ENCODE measurements around the gene MITF. TPM values are rescaled to one million over a fixed set of nuclear protein-coding genes. Genes with fewer than 3 reads are reported as not detected.

The MITF gene
- total and polyA plus RNA-seq, 2 donors (not counting 1 experiment from before 2014, with no cell fraction given), result 0.10 TPM; not detected in 1

DNA sequence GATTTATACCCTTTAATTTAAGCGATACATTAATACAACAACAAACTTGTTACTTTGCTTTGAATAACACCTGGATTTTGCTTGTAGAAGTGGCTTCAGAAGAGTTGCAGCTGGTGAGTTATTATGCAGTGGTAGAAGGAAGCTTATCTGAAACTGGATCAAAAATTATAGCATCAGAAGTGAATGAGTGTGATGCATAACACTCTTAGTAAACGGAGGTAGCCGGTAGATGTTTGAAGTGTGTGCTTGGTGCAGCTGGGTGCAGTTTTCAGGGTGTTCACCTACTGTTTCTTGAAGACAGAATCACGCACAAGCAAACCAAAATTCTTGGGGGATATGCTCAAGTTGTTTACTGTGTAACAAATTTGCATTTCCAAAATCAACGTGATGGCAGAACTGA is 103.1 kb downstream of the MITF start:
- 78% methylated on average over 3 of the region's 5 CpGs for WGBS (ENCODE audit: insufficient coverage)
- H3K9me3 ChIP-seq (ENCODE audit: control extremely low read depth in 1 of 3, control insufficient read depth in 2 of 3, insufficient read depth in 1 of 3, low read length in 2 of 3), result no peaks in the 10 kb centered on the region
- Mint-ChIP-seq H3K4me3 (no peak overlapping the region), H3K4me1 (no peaks in the 10 kb centered on the region), H3K9me3 (ENCODE audit: insufficient read depth) (no peaks in the 10 kb centered on the region), H3K27ac (no peak overlapping the region), H3K27me3 (peaks cover 6% of the 10 kb centered on the region)
- TF ChIP-seq CTCF (IDR thresholded peaks at IDR 0.05), result no peak
- no peak for ATAC-seq (ENCODE audit: low read depth)
- ChIA-PET POLR2A (no interaction called here), CTCF (no interaction called here)
- no peak for DNase-seq
- H3K79me2 ChIP-seq (ENCODE audit: control insufficient read depth, insufficient read depth, low read length), result no peaks in the 10 kb centered on the region
- no peaks in the 10 kb centered on the region for H3K4me1 ChIP-seq (ENCODE audit: control insufficient read depth in 2 of 2, insufficient read depth in 2 of 2, low read length in 2 of 2)
- no peak overlapping the region for H3K27ac ChIP-seq (ENCODE audit: low read length in 2 of 2)
- intact Hi-C loops (cut with micrococcal nuclease), result no loop called here
- no peaks in the 10 kb centered on the region for H3K36me3 ChIP-seq (replicated peaks in 1 of 2; ENCODE audit: control extremely low read depth in 1 of 2, control insufficient read depth in 1 of 2, extremely low read depth in 1 of 2, insufficient read depth in 2 of 2, low read length in 1 of 2)
- no peaks in the 10 kb centered on the region for H4K20me1 ChIP-seq (ENCODE audit: control insufficient read depth, insufficient read depth, low read length, poor library complexity, severe bottlenecking)
- H2AFZ ChIP-seq (ENCODE audit: insufficient read depth, low read depth, low read length, poor library complexity, severe bottlenecking), result no peak overlapping the region
- H3K9ac ChIP-seq (ENCODE audit: low read length), result no peak overlapping the region
- no peak overlapping the region for H3K4me2 ChIP-seq (replicated peaks; ENCODE audit: low read depth, low read length, poor library complexity, severe bottlenecking)
- H3K4me3 ChIP-seq (ENCODE audit: control extremely low read depth in 1 of 5, extremely low read depth in 1 of 5, insufficient read depth in 1 of 5, low read depth in 2 of 5, low read length in 4 of 5), result no peak overlapping the region
- H3K27me3 ChIP-seq (replicated peaks in 1 of 4; ENCODE audit: control extremely low read depth in 1 of 4, control insufficient read depth in 3 of 4, insufficient read depth in 4 of 4, low read length in 3 of 4), result no peaks in the 10 kb centered on the region

GRCh38 chr3:69842789-69843188 is 103.5 kb downstream of the MITF start:
- ATAC-seq (ENCODE audit: low read depth) (no peak), DNase-seq (no peak)
- Mint-ChIP-seq H3K9me3 (ENCODE audit: insufficient read depth) (no peaks in the 10 kb centered on the region), H3K27me3 (peaks cover 6% of the 10 kb centered on the region), H3K4me1 (no peaks in the 10 kb centered on the region), H3K27ac (no peak overlapping the region), H3K4me3 (no peak overlapping the region)
- no peaks in the 10 kb centered on the region for H3K4me1 ChIP-seq (ENCODE audit: control insufficient read depth in 2 of 2, insufficient read depth in 2 of 2, low read length in 2 of 2)
- no peak for TF ChIP-seq CTCF (IDR thresholded peaks at IDR 0.05)
- no peak for TF ChIP-seq EZH2 (IDR thresholded peaks at IDR 0.05; ENCODE audit: borderline replicate concordance, insufficient read depth, low read depth, low read length, poor library complexity, severe bottlenecking)
- no peaks in the 10 kb centered on the region for H3K27me3 ChIP-seq (replicated peaks in 1 of 4; ENCODE audit: control extremely low read depth in 1 of 4, control insufficient read depth in 3 of 4, insufficient read depth in 4 of 4, low read length in 3 of 4)
- ChIA-PET POLR2A (no interaction called here), CTCF (no interaction called here)
- no peaks in the 10 kb centered on the region for H4K20me1 ChIP-seq (ENCODE audit: control insufficient read depth, insufficient read depth, low read length, poor library complexity, severe bottlenecking)
- no CpG with 5 or more reads among the region's 3 CpGs for WGBS (ENCODE audit: insufficient coverage)
- no peak overlapping the region for H3K4me3 ChIP-seq (ENCODE audit: control extremely low read depth in 1 of 5, extremely low read depth in 1 of 5, insufficient read depth in 1 of 5, low read depth in 2 of 5, low read length in 4 of 5)
- no peaks in the 10 kb centered on the region for H3K36me3 ChIP-seq (replicated peaks in 1 of 2; ENCODE audit: control extremely low read depth in 1 of 2, control insufficient read depth in 1 of 2, extremely low read depth in 1 of 2, insufficient read depth in 2 of 2, low read length in 1 of 2)
- intact Hi-C loops (cut with micrococcal nuclease), result no loop called here
- no peak overlapping the region for H3K4me2 ChIP-seq (replicated peaks; ENCODE audit: low read depth, low read length, poor library complexity, severe bottlenecking)
- H3K9me3 ChIP-seq (ENCODE audit: control extremely low read depth in 1 of 3, control insufficient read depth in 2 of 3, insufficient read depth in 1 of 3, low read length in 2 of 3), result no peaks in the 10 kb centered on the region
- no peak overlapping the region for H3K27ac ChIP-seq (ENCODE audit: low read length in 2 of 2)
- no peaks in the 10 kb centered on the region for H3K79me2 ChIP-seq (ENCODE audit: control insufficient read depth, insufficient read depth, low read length)
- H3K9ac ChIP-seq (ENCODE audit: low read length), result no peak overlapping the region
- H2AFZ ChIP-seq (ENCODE audit: insufficient read depth, low read depth, low read length, poor library complexity, severe bottlenecking), result no peak overlapping the region
